GM19372 (cell line): ENCODE measurements around the gene ZNF710.

Source experiments
- ATAC-seq: cut with Tn5 transposase; IDR thresholded peaks from one replicate; pipeline ENCODE4 v1.9.1; 2021; ENCODE audit warnings: mild to moderate bottlenecking, low read depth, moderate library complexity; ENCODE audit not compliant: unreplicated experiment

The ZNF710 gene

GRCh38 chr15:89993349-89993748 is 7.8 kb upstream of the ZNF710 start:
- ATAC-seq, result no peak

GRCh38 chr15:89997079-89997478 is 4.0 kb upstream of the ZNF710 start:
- ATAC-seq, result no peak

- ATAC-seq, result no peak
Observed at GRCh38 chr15:89998141-89998661, 2.9 kb upstream of the ZNF710 start.

- no peak for ATAC-seq
Observed at GRCh38 chr15:89998923-89999675, 2.0 kb upstream of the ZNF710 start.

GRCh38 chr15:89999676-90000185 is 1.4 kb upstream of the ZNF710 start:
- no peak for ATAC-seq

- ATAC-seq, result no peak
Observed at GRCh38 chr15:90000186-90001001, 730 bp upstream of the ZNF710 start.

- ATAC-seq, result peak; percentile 43
Observed at GRCh38 chr15:90001683-90002427, 731 bp downstream of the ZNF710 start.

- peak; percentile 19 for ATAC-seq
Observed at GRCh38 chr15:90002428-90002844, 1.3 kb downstream of the ZNF710 start.

GRCh38 chr15:90003736-90004135 is 2.6 kb downstream of the ZNF710 start:
- no peak for ATAC-seq

GRCh38 chr15:90004252-90004651 is 3.1 kb downstream of the ZNF710 start:
- ATAC-seq, result no peak

GRCh38 chr15:90004671-90005070 is 3.5 kb downstream of the ZNF710 start:
- no peak for ATAC-seq

GRCh38 chr15:90006217-90007075 is 5.3 kb downstream of the ZNF710 start:
- ATAC-seq, result no peak

GRCh38 chr15:90007076-90007460 is 5.9 kb downstream of the ZNF710 start:
- ATAC-seq, result no peak

- ATAC-seq, result no peak
Observed at GRCh38 chr15:90008607-90009006, 7.5 kb downstream of the ZNF710 start.

GRCh38 chr15:90009301-90010022 is 8.3 kb downstream of the ZNF710 start:
- no peak for ATAC-seq

GRCh38 chr15:90011705-90012104 is 10.6 kb downstream of the ZNF710 start:
- no peak for ATAC-seq

- no peak for ATAC-seq
Observed at GRCh38 chr15:90013503-90013937, 12.4 kb downstream of the ZNF710 start.

- no peak for ATAC-seq
Observed at GRCh38 chr15:90015294-90015693, 14.2 kb downstream of the ZNF710 start.

- ATAC-seq, result no peak
Observed at GRCh38 chr15:90015749-90016148, 14.6 kb downstream of the ZNF710 start.
